Measurements from ENCODE around the gene LAMTOR3. TPM values are rescaled to one million over a fixed set of nuclear protein-coding genes. Genes with fewer than 3 reads are reported as not detected.

The LAMTOR3 gene
- total and polyA plus RNA-seq, 9 of the 15 experiments (the other 6 are each of a cell fraction or from before 2014, with no cell fraction given), result 17.9 to 146 (median 59.4) TPM

- no peak for TF ChIP-seq CHD7 (IDR thresholded peaks at IDR 0.05; ENCODE audit: low read depth, low read length)
- TF ChIP-seq BACH1 (tag; IDR thresholded peaks at IDR 0.05), result no peak
Measured at GRCh38 chr4:99887837-99888236, 6.4 kb downstream of the LAMTOR3 start (continued).
